Endothelial cell of umbilical vein (primary cell): Measurements from ENCODE around the gene TRAK1.

ENCODE experiments used
- CTCF ChIP-seq, 2 donors: IDR thresholded peaks; 1 replicate in 1 of 2; 2 replicates in 1 of 2; pipeline ENCODE4 v1.5.1; 2011; ENCODE audit warnings: low read length in 2 of 2, mild to moderate bottlenecking in 2 of 2, moderate library complexity in 2 of 2, control low read depth in 1 of 2, inconsistent platforms in 1 of 2, low read depth in 1 of 2; ENCODE audit not compliant: insufficient read depth in 1 of 2; ENCODE audit errors: extremely low read depth in 1 of 2
- EZH2 ChIP-seq: IDR thresholded peaks from 2 replicates; pipeline ENCODE4 v1.6.1; 2012; ENCODE audit warnings: borderline replicate concordance, low read depth, mild to moderate bottlenecking, moderate library complexity, low read length, inconsistent platforms; ENCODE audit not compliant: severe bottlenecking
- JUN ChIP-seq: IDR thresholded peaks from 2 replicates; pipeline ENCODE4 v1.6.1; 2011; ENCODE audit warnings: borderline replicate concordance, low read depth; ENCODE audit not compliant: insufficient read length, insufficient read depth
- POLR2A ChIP-seq: IDR thresholded peaks from 2 replicates; pipeline ENCODE4 v1.6.1; 2012; ENCODE audit warnings: low read depth, mild to moderate bottlenecking, control low read depth, low read length
- POLR2AphosphoS5 ChIP-seq: IDR thresholded peaks from 2 replicates; pipeline ENCODE4 v1.6.1; 2012; ENCODE audit warnings: low read depth, mild to moderate bottlenecking, control low read depth, low read length, moderate library complexity; ENCODE audit not compliant: insufficient read depth
- TF ChIP-seq, protein P1 (sequence below): IDR thresholded peaks from 2 replicates; pipeline ENCODE4 v1.6.1; 2011; ENCODE audit not compliant: insufficient read depth, insufficient read length

DNA sequence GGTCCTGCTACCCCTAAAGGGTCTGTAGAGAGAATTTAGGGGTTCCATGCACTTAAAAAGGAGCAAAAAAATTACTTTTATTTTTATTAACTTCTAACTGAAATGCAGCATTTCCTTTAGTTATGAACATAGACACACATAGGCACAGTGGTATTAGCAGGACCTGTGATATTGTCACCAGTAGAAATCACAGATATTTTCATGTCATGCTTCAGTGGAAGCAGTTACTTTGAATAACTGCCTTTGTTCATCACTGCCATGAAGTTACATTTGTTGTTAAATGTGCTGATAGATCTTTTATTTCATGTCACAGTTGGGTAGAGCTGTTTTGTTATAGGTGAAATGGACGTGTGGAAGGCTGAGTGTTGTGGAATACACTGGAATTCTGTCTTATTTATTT is 37.4 kb downstream of the TRAK1 start:
- TF ChIP-seq EZH2 = no peak
- no peak for TF ChIP-seq POLR2A
- no peak for TF ChIP-seq POLR2AphosphoS5
- TF ChIP-seq, protein P1, sequence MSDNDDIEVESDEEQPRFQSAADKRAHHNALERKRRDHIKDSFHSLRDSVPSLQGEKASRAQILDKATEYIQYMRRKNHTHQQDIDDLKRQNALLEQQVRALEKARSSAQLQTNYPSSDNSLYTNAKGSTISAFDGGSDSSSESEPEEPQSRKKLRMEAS = no peak
- TF ChIP-seq CTCF (IDR thresholded peaks at IDR 0.05; ENCODE audit: extremely low read depth in 1 of 2, insufficient read depth in 1 of 2, low read depth in 1 of 2, low read length in 2 of 2) = no peak
- TF ChIP-seq JUN = no peak
